GM12878 (cell line): ENCODE results near the gene TM4SF18. TPM values are rescaled to one million over a fixed set of nuclear protein-coding genes. Genes with fewer than 3 reads are reported as not detected.

Source experiments
- ATAC-seq: fragments of 200-7000 bp; cut with Tn5 transposase; 3 replicates; pipeline ENCODE4 v1.9.1; 2020; ENCODE audit warnings: mild to moderate bottlenecking, moderate library complexity
- BruUV-seq: library from RNA; stranded (reverse); fragments of 400-500 nt; replicated peaks from 2 replicates; lab custom pipeline; 2021; lab: Mats Ljungman, UMichigan
- CTCF ChIA-PET: fragments of 300-600 bp; sonication (Branson Sonifier 250); formaldehyde crosslinking; extraction: SDS; loops from one replicate; lab custom pipeline; 2021; ENCODE audit warnings: inconsistent platforms; lab: Yijun Ruan, JAX
- POLR2A ChIA-PET: fragments of 350-600 bp; formaldehyde crosslinking; extraction: SDS; loops from one replicate; lab custom pipeline; 2021; ENCODE audit warnings: inconsistent platforms; lab: Charles Lee
- RAD21 ChIA-PET: fragments of 300-600 bp; sonication (Branson Sonifier 250); formaldehyde crosslinking; loops from one replicate; lab custom pipeline; 2023; ENCODE audit warnings: antibody characterized with exemption; ENCODE audit not compliant: unreplicated experiment; lab: Charles Lee
- SMC1A ChIA-PET: fragments of 300-600 bp; sonication (Branson Sonifier 250); formaldehyde crosslinking; loops from one replicate; lab custom pipeline; 2023; ENCODE audit not compliant: unreplicated experiment, uncharacterized antibody; lab: Charles Lee
- DNase-seq: peaks from one replicate; pipeline ENCODE4 v3.0.0-alpha.2; 2011; ENCODE audit warnings: low read depth, low spot score
- FAIRE-seq: peaks from 3 replicates; lab custom pipeline; 2011; peaks lifted over from hg19 to GRCh38; lab: Jason Lieb, UNC
- H2AFZ ChIP-seq: 2 replicates; pipeline ENCODE4 v1.6.0; 2011; ENCODE audit warnings: low read depth, low read length, control low read depth; ENCODE audit not compliant: control insufficient read depth
- H3K27ac ChIP-seq: 2 replicates; pipeline ENCODE4 v1.5.1; 2011; ENCODE audit warnings: control low read depth; ENCODE audit not compliant: control insufficient read depth, insufficient read depth
- H3K27me3 ChIP-seq, 2 experiments: replicated peaks in 1 of 2; 2 replicates each; pipeline versions ENCODE4 v1.6.0 to v1.6.1; 2011; ENCODE audit warnings: low read length in 1 of 2; ENCODE audit not compliant: control insufficient read depth in 2 of 2, insufficient read depth in 2 of 2
- H3K36me3 ChIP-seq, 2 experiments: 2 replicates each; pipeline ENCODE4 v1.5.1; 2011; ENCODE audit warnings: low read length in 1 of 2; ENCODE audit not compliant: control insufficient read depth in 2 of 2, insufficient read depth in 2 of 2
- H3K4me1 ChIP-seq: 2 replicates; pipeline ENCODE4 v1.6.1; 2011; ENCODE audit warnings: mild to moderate bottlenecking, low read length, moderate library complexity, mixed read lengths; ENCODE audit not compliant: control insufficient read depth, insufficient read depth
- H3K4me2 ChIP-seq: 2 replicates; pipeline ENCODE4 v1.6.0; 2011; ENCODE audit warnings: control low read depth; ENCODE audit not compliant: control insufficient read depth, insufficient read depth
- H3K4me3 ChIP-seq: fragments of 200-600 bp; sonication (generic); 2 replicates; pipeline ENCODE4 v1.5.1; 2016
- H3K79me2 ChIP-seq: 2 replicates; pipeline ENCODE4 v1.6.0; 2011; ENCODE audit warnings: low read length; ENCODE audit not compliant: control insufficient read depth, insufficient read depth
- H3K9ac ChIP-seq: 2 replicates; pipeline ENCODE4 v1.8.0; 2011; ENCODE audit warnings: low read length, control low read depth, mixed read lengths; ENCODE audit not compliant: control insufficient read depth, insufficient read depth
- H3K9me3 ChIP-seq: replicated peaks from 3 replicates; pipeline ENCODE4 v1.5.1; 2011; ENCODE audit warnings: mild to moderate bottlenecking, low read length; ENCODE audit not compliant: control insufficient read depth, insufficient read depth
- H4K20me1 ChIP-seq: 2 replicates; pipeline ENCODE4 v1.6.0; 2011; ENCODE audit not compliant: control insufficient read depth, insufficient read depth
- CBX3 ChIP-seq: fragments of 200-600 bp; sonication (generic); IDR thresholded peaks from 2 replicates; pipeline ENCODE4 v1.6.1; 2016; ENCODE audit warnings: low read depth, borderline replicate concordance
- EED ChIP-seq: sonication (generic); IDR thresholded peaks from 2 replicates; pipeline ENCODE4 v1.6.1; 2016; ENCODE audit warnings: antibody characterized with exemption, low read depth
- NBN ChIP-seq: fragments of 450-650 bp; IDR thresholded peaks from 2 replicates; pipeline ENCODE4 v1.6.1; 2016
- TCF12 ChIP-seq: IDR thresholded peaks from 2 replicates; pipeline ENCODE4 v1.6.1; 2011; ENCODE audit warnings: low read depth, mild to moderate bottlenecking, low read length
- WGBS: methylation state at CpG from one replicate; pipeline ENCODE4 v1.1.6; 2016; ENCODE audit warnings: low lambda C conversion rate; ENCODE audit not compliant: insufficient replicate concordance, insufficient coverage; ENCODE audit errors: missing lambda C conversion rate; 5-methylcytosine and 5-hydroxymethylcytosine counted together
- in situ Hi-C: fragments of 300-500 bp; cut with MboI; formaldehyde crosslinking; loops from 9 replicates; pipeline ENCODE4 v1.14.3; 2018; ENCODE audit warnings: mixed read lengths
- intact Hi-C: fragments of 100-400 bp; cut with micrococcal nuclease; formaldehyde crosslinking; loops from one replicate; pipeline ENCODE4 v1.14.2; 2022; ENCODE audit not compliant: unreplicated experiment
- polyA plus RNA-seq, 11 experiments: library from polyadenylated mRNA; depleted of rRNA in 4 of 11; unstranded in 6 of 11; stranded (reverse) in 5 of 11; fragments of >200 nt; fragmentation: Nextera tagmentation in 4 of 11; fragmentation: Illumina TruSeq in 1 of 11; extraction: Ambion mirVana in 4 of 11; extraction: Trizol in 1 of 11; gene quantifications; 1 replicate in 1 of 11; 2 replicates in 10 of 11; pipeline versions ENCODE4 v1.2.1 to v1.2.3, GENCODE V29; 2011 to 2016; ENCODE audit warnings: inconsistent platforms in 2 of 11, missing spikeins in 2 of 11, low read depth in 1 of 11
- total RNA-seq, 4 experiments: library from RNA; depleted of rRNA in 3 of 4; stranded (reverse); fragments of >200 nt in 3 of 4; fragmentation: Illumina TruSeq in 1 of 4; extraction: Trizol in 1 of 4; gene quantifications; 2 replicates each; pipeline versions ENCODE4 v1.2.1 to v1.2.3, GENCODE V29; 2013 to 2021
- TF ChIP-seq, protein P1 (sequence below): IDR thresholded peaks from 2 replicates; pipeline ENCODE4 v1.6.1; 2012; ENCODE audit warnings: low read depth, low read length, improper control_type of control experiment

Gene TM4SF18
- total and polyA plus RNA-seq, 10 of the 15 experiments (the other 5 are each of a cell fraction or from before 2014, with no cell fraction given): 0.01 TPM; not detected in 9

DNA sequence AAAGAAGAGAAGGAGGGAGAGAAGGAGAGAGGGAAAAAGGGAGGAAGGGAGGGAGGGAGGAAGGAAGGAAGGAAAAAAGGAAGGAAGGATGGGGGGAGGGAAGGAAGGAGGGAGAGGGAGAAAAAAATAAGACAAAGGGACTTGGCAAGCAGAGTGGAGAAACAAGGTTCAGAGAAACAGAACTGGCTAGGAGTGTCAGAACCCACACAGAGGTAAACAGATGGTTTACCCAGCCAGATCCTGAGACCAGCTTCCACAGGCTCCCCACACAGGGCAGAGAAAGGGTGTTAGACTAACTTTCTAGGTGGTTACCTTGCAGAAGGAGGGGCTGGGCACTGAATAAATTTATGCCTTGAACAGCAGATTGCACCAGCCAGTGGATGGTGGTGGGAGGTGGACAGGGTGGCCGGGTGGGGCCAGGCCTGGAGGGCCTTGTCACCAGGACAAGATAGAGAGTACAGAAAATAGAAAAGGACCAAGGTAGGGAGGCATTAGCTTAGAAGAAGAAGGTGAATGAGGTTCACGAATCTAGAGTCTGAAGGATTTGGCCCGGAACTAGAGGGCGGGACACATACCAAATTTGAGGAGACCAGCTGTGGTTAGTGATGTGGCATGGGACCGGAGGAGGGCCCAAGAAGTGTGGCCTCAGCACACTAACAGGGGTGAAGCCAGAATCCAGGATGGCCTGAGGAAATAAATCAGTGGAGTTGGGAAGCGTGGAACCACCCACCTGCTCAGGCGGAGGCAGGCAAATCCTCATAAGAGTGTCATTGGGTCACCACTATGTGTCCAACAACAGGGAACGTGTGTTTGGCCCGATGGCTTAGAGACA lies 45.3 kb upstream of the TM4SF18 start (continued):
- TF ChIP-seq, protein P1, sequence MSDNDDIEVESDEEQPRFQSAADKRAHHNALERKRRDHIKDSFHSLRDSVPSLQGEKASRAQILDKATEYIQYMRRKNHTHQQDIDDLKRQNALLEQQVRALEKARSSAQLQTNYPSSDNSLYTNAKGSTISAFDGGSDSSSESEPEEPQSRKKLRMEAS: no peak

DNA sequence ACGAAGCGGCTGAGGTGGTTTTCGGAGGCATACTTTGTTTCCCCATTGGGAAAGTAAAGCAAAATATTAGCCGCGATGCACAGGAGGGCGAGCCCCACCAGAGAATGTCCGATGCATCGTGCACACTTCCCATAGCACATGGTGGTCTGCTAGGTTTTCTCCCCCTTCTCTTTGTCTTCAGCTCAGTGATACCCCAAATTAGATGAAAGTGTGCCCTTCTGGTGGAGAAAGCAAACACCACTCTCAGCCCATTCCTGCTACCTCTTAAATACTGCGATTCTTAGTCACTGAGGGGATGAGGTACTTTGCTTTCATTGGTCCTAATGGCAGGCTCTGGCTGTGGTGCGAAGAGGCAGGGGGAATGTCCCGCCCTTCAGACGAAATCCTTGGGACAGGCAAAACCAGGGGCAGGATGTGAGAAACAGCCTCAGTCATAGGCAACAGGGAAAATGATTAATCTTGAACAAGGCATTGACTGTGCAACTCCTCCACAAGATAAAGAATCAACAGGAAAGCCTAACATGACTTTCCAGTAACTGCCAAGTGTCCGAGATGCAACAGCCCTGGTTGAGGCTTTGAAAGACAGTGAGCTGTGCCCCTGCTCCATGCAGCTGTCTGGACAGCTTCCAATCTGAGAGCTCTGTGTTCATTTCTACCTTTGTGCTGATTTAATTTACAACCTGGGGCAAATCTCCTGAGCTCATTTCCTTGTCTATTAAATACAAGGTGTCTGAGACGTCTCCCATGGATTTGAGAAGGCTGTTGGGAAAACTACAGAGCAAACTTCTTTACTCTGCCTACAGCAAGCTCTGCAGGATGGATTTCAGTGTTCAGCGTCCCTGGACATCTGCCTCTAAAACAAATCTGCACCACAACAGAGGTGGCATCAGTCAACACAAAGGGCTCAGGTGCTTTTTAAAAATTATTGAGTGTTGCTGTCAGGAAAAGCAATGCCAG lies 44.2 kb upstream of the TM4SF18 start, which contains the start of gene TM4SF1:
TSS of gene TM4SF1 (minus strand) at position 242 of the 957 bp plus-strand sequence. CDS start at position 140, 102 bp downstream.
- H3K79me2 ChIP-seq: no peaks in the 10 kb centered on the region
- POLR2A ChIA-PET: no interaction called here
- H3K36me3 ChIP-seq: no peaks in the 10 kb centered on the region
- H4K20me1 ChIP-seq: no peaks in the 10 kb centered on the region
- in situ Hi-C loops (no loop called here), intact Hi-C loops (no loop called here)
- no peaks in the 10 kb centered on the region for H3K27me3 ChIP-seq
- no TSS peak for BruUV-seq
- 52% methylated on average over 15 of the region's 15 CpGs for WGBS
- ATAC-seq: no peak
- no peak within 1 kb of the TSS for H3K27ac ChIP-seq
- TF ChIP-seq EED (no peak), TCF12 (peak; percentile 61; the same call in 1 of the 2 replicates), CBX3 (no peak), NBN (no peak)
- no peaks in the 10 kb centered on the region for H3K9me3 ChIP-seq
- H3K9ac ChIP-seq: no peak within 1 kb of the TSS
- CTCF ChIA-PET: no interaction called here
- no peaks in the 10 kb centered on the region for H3K4me1 ChIP-seq
- no peak for DNase-seq
- H2AFZ ChIP-seq: no peak within 1 kb of the TSS
- no peak within 1 kb of the TSS for H3K4me2 ChIP-seq
- SMC1A ChIA-PET: no interaction called here
- no peak within 1 kb of the TSS for H3K4me3 ChIP-seq
- RAD21 ChIA-PET: interaction anchor here (0.5 kb wide), 1 partner anchor 402 kb away, joined by 3 read pairs; no protein-coding TSS in a partner anchor
- no peak for FAIRE-seq
